IMR-90 (cell line): ENCODE data around the gene IQSEC3. TPM values are rescaled to one million over a fixed set of nuclear protein-coding genes. Genes with fewer than 3 reads are reported as not detected.
A peak's percentile ranks its signal among the peaks of the same experiment; 100 is the strongest.

Experiments used
- ATAC-seq: fragments of 200-7000 bp; cut with Tn5 transposase; 2 replicates; pipeline ENCODE4 v1.9.1; 2020; ENCODE audit warnings: low read depth, mild to moderate bottlenecking, moderate library complexity
- BruUV-seq: library from RNA; stranded (reverse); fragments of 400-500 nt; replicated peaks from 2 replicates; lab custom pipeline; 2021; lab: Mats Ljungman, UMichigan
- CTCF ChIA-PET: fragments of 300-600 bp; formaldehyde crosslinking; extraction: SDS; loops from one replicate; lab custom pipeline; 2021; ENCODE audit warnings: antibody characterized with exemption; lab: Yijun Ruan, JAX
- POLR2A ChIA-PET: fragments of 300-600 bp; sonication (Branson Sonifier 250); formaldehyde crosslinking; loops from one replicate; lab custom pipeline; 2022; ENCODE audit warnings: antibody characterized with exemption; ENCODE audit not compliant: unreplicated experiment; lab: Charles Lee
- DNase-seq: peaks from one replicate; pipeline ENCODE4 v3.0.0; 2013
- H2AFZ ChIP-seq: replicated peaks from 2 replicates; pipeline ENCODE3; 2013; ENCODE audit warnings: low read length, mild to moderate bottlenecking; ENCODE audit not compliant: poor library complexity
- H2AK5ac ChIP-seq: 2 replicates; pipeline ENCODE4 v1.6.1; 2013; ENCODE audit warnings: low read depth, low read length, inconsistent platforms
- H2AK9ac ChIP-seq: replicated peaks from 2 replicates; pipeline ENCODE3; 2013; ENCODE audit warnings: mild to moderate bottlenecking, low read depth, low read length, moderate library complexity; ENCODE audit not compliant: poor library complexity
- H2BK120ac ChIP-seq: 2 replicates; pipeline ENCODE4 v1.6.1; 2013; ENCODE audit warnings: low read depth, low read length, inconsistent platforms
- H2BK15ac ChIP-seq: 3 replicates; pipeline ENCODE4 v1.6.1; 2013; ENCODE audit warnings: low read depth, low read length, inconsistent platforms
- H2BK20ac ChIP-seq: 2 replicates; pipeline ENCODE4 v1.6.1; 2013; ENCODE audit warnings: low read depth, mild to moderate bottlenecking, inconsistent platforms, low read length, moderate library complexity
- H2BK5ac ChIP-seq: 2 replicates; pipeline ENCODE4 v1.6.1; 2013; ENCODE audit warnings: mild to moderate bottlenecking, low read depth, low read length, inconsistent platforms; ENCODE audit not compliant: poor library complexity, severe bottlenecking
- H3K14ac ChIP-seq: replicated peaks from 2 replicates; pipeline ENCODE4 v1.6.1; 2013; ENCODE audit warnings: low read depth, low read length, inconsistent platforms
- H3K18ac ChIP-seq: 2 replicates; pipeline ENCODE4 v1.6.1; 2013; ENCODE audit warnings: low read depth, low read length, control low read depth
- H3K23ac ChIP-seq: 2 replicates; pipeline ENCODE4 v1.6.1; 2013; ENCODE audit warnings: low read depth, low read length, inconsistent platforms
- H3K27ac ChIP-seq: 2 replicates; pipeline ENCODE4 v1.5.1; 2013; ENCODE audit warnings: mild to moderate bottlenecking, control low read depth, low read length; ENCODE audit not compliant: insufficient read depth
- H3K27me3 ChIP-seq: 2 replicates; pipeline ENCODE4 v1.6.1; 2013; ENCODE audit warnings: low read length; ENCODE audit not compliant: control insufficient read depth, insufficient read depth
- H3K36me3 ChIP-seq: 2 replicates; pipeline ENCODE4 v1.6.1; 2013; ENCODE audit warnings: low read length, mixed read lengths; ENCODE audit not compliant: control insufficient read depth, insufficient read depth
- H3K4ac ChIP-seq: 2 replicates; pipeline ENCODE4 v1.6.1; 2013; ENCODE audit warnings: low read depth, low read length, inconsistent platforms
- H3K4me1 ChIP-seq: 2 replicates; pipeline ENCODE4 v1.6.1; 2013; ENCODE audit warnings: low read length, mixed read lengths; ENCODE audit not compliant: control insufficient read depth, insufficient read depth
- H3K4me2 ChIP-seq: 2 replicates; pipeline ENCODE4 v1.6.1; 2013; ENCODE audit warnings: low read depth, mild to moderate bottlenecking, control low read depth, low read length, moderate library complexity
- H3K4me3 ChIP-seq: 2 replicates; pipeline ENCODE4 v1.5.1; 2013; ENCODE audit warnings: low read depth, mild to moderate bottlenecking, control low read depth, low read length, moderate library complexity; ENCODE audit not compliant: insufficient read depth
- H3K56ac ChIP-seq: 2 replicates; pipeline ENCODE4 v1.6.1; 2013; ENCODE audit warnings: low read length, inconsistent platforms; ENCODE audit not compliant: insufficient read depth; ENCODE audit errors: extremely low read depth
- H3K79me1 ChIP-seq, 2 experiments: 2 replicates each; pipeline ENCODE4 v1.6.1; 2013; ENCODE audit warnings: low read length in 2 of 2, inconsistent platforms in 1 of 2, low read depth in 1 of 2
- H3K9ac ChIP-seq: 2 replicates; pipeline ENCODE4 v1.6.1; 2013; ENCODE audit warnings: low read depth, low read length, control low read depth
- H3K9me1 ChIP-seq: 2 replicates; pipeline ENCODE4 v1.6.1; 2013; ENCODE audit warnings: low read length, inconsistent platforms; ENCODE audit not compliant: insufficient read depth
- H3K9me3 ChIP-seq: 2 replicates; pipeline ENCODE4 v1.6.1; 2013; ENCODE audit warnings: low read length; ENCODE audit not compliant: control insufficient read depth, insufficient read depth
- H4K20me1 ChIP-seq: 2 replicates; pipeline ENCODE4 v1.6.1; 2013; ENCODE audit warnings: low read length, inconsistent platforms; ENCODE audit not compliant: insufficient read depth
- H4K5ac ChIP-seq: 2 replicates; pipeline ENCODE4 v1.6.1; 2013; ENCODE audit warnings: mild to moderate bottlenecking, low read depth, low read length, control low read depth
- H4K8ac ChIP-seq, 2 experiments: 2 replicates each; pipeline ENCODE4 v1.6.1; 2013; ENCODE audit warnings: low read depth in 2 of 2, low read length in 2 of 2, control low read depth in 1 of 2, inconsistent platforms in 1 of 2
- H4K91ac ChIP-seq: 2 replicates; pipeline ENCODE4 v1.6.1; 2013; ENCODE audit warnings: low read depth, low read length, inconsistent platforms; ENCODE audit not compliant: insufficient read depth
- CHD1 ChIP-seq: IDR thresholded peaks from 2 replicates; pipeline ENCODE4 v1.6.1; 2012; ENCODE audit warnings: low read depth, low read length, improper control_type of control experiment
- POLR2A ChIP-seq: IDR thresholded peaks from 2 replicates; pipeline ENCODE4 v1.6.1; 2012; ENCODE audit warnings: mild to moderate bottlenecking, low read depth, low read length
- RCOR1 ChIP-seq: IDR thresholded peaks from 2 replicates; pipeline ENCODE4 v1.6.1; 2012; ENCODE audit warnings: mild to moderate bottlenecking, low read length, improper control_type of control experiment; ENCODE audit not compliant: insufficient replicate concordance
- RFX5 ChIP-seq: IDR thresholded peaks from 2 replicates; pipeline ENCODE4 v1.8.0; 2012; ENCODE audit warnings: low read depth, mild to moderate bottlenecking, low read length, moderate library complexity
- SMC3 ChIP-seq: fragments of 150-350 bp; IDR thresholded peaks from 2 replicates; pipeline ENCODE4 v1.6.1; 2016; ENCODE audit warnings: low read depth, mild to moderate bottlenecking, antibody characterized with exemption, low read length, moderate library complexity
- USF2 ChIP-seq: fragments of 150-350 bp; IDR thresholded peaks from 2 replicates; pipeline ENCODE4 v1.6.1; 2017; ENCODE audit warnings: mild to moderate bottlenecking, antibody characterized with exemption, low read length, low read depth
- WGBS, 2 experiments: methylation state at CpG; one replicate each; pipeline versions ENCODE4 v1.1.5 to v1.1.7; 2013; ENCODE audit warnings: missing lambda C conversion rate in 2 of 2; ENCODE audit not compliant: insufficient read length in 1 of 2; ENCODE audit errors: extremely low coverage in 2 of 2; 5-methylcytosine and 5-hydroxymethylcytosine counted together
- dilution Hi-C: fragments of 300-500 bp; cut with HindIII; formaldehyde crosslinking; loops from one replicate; pipeline ENCODE4 v1.14.3; 2018; ENCODE audit warnings: low sequenced_read_pairs; ENCODE audit not compliant: unreplicated experiment
- in situ Hi-C: fragments of 300-500 bp; cut with MboI; formaldehyde crosslinking; loops from 3 replicates; pipeline ENCODE4 v1.14.3; 2019; ENCODE audit warnings: low sequenced_read_pairs, inconsistent platforms, mixed read lengths
- intact Hi-C: fragments of 100-400 bp; cut with micrococcal nuclease; formaldehyde crosslinking; loops from 2 replicates; pipeline ENCODE4 v1.10.0; 2022
- polyA plus RNA-seq, 3 experiments: library from polyadenylated mRNA; depleted of rRNA; stranded (reverse); fragments of >200 nt; gene quantifications; 2 replicates each; pipeline ENCODE4 v1.2.3, GENCODE V29; 2012; ENCODE audit warnings: low replicate concordance in 1 of 3
- total RNA-seq: library from RNA; depleted of rRNA; stranded (reverse); fragments of >200 nt; gene quantifications from 2 replicates; pipeline ENCODE4 v1.2.3, GENCODE V29; 2012
- TF ChIP-seq, protein P1 (sequence below): conservative IDR thresholded peaks from 2 replicates; pipeline ENCODE4 v1.5.1; 2012; ENCODE audit warnings: mild to moderate bottlenecking, low read depth, low read length, improper control_type of control experiment

Gene IQSEC3
- total and polyA plus RNA-seq, 2 of the 4 experiments (the other 2 are of a cell fraction), result 0.10 TPM; not detected in 1

- TF ChIP-seq RFX5, result no peak
These were observed 118.4 kb downstream of the IQSEC3 start (continued) for GRCh38 chr12:184811-185575.

GRCh38 chr12:185576-185955, 119.0 kb downstream of the IQSEC3 start:
- no peak overlapping the region for H3K56ac ChIP-seq
- no peak overlapping the region for H3K27ac ChIP-seq
- no peak overlapping the region for H3K4me2 ChIP-seq
- ATAC-seq, result no peak
- H4K8ac ChIP-seq, result no peak overlapping the region
- peaks cover 10% of the 10 kb centered on the region for H3K9me1 ChIP-seq
- H3K27me3 ChIP-seq, result peaks cover 6% of the 10 kb centered on the region; the same call in 1 of the 2 replicates
- ChIA-PET CTCF (no interaction called here), POLR2A (no interaction called here)
- in situ Hi-C loops, result no loop called here
- no peak overlapping the region for H3K18ac ChIP-seq
- peak overlapping the region; percentile 34 for H2AFZ ChIP-seq
- intact Hi-C loops, result no loop called here
- BruUV-seq, result no TSS peak
- peaks cover 0 to 7% of the 10 kb centered on the region in 2 experiments; a peak in 1 of 4 replicates for H3K79me1 ChIP-seq
- no peak for DNase-seq
- no peak overlapping the region for H3K14ac ChIP-seq
- dilution Hi-C loops, result no loop called here
- no peak overlapping the region for H4K91ac ChIP-seq
- no peak overlapping the region for H2BK5ac ChIP-seq
- H2BK120ac ChIP-seq, result no peak overlapping the region
- no peak overlapping the region for H2AK5ac ChIP-seq
- H2BK15ac ChIP-seq, result no peak overlapping the region
- no peak overlapping the region for H2BK20ac ChIP-seq
- no peaks in the 10 kb centered on the region for H3K9me3 ChIP-seq
- H3K36me3 ChIP-seq, result no peaks in the 10 kb centered on the region
- peaks cover 11% of the 10 kb centered on the region for H3K4me1 ChIP-seq
- H4K5ac ChIP-seq, result no peak overlapping the region
- 92% methylated on average over 7 of the region's 8 CpGs; no CpG with 5 or more reads in 1 of the 2 experiments for WGBS, 2 experiments
- H4K20me1 ChIP-seq, result no peaks in the 10 kb centered on the region
- no peak overlapping the region for H3K4me3 ChIP-seq
- H2AK9ac ChIP-seq, result no peak overlapping the region
- TF ChIP-seq RCOR1 (no peak), USF2 (no peak), SMC3 (no peak), POLR2A (no peak), CHD1 (no peak)
- TF ChIP-seq, protein P1, sequence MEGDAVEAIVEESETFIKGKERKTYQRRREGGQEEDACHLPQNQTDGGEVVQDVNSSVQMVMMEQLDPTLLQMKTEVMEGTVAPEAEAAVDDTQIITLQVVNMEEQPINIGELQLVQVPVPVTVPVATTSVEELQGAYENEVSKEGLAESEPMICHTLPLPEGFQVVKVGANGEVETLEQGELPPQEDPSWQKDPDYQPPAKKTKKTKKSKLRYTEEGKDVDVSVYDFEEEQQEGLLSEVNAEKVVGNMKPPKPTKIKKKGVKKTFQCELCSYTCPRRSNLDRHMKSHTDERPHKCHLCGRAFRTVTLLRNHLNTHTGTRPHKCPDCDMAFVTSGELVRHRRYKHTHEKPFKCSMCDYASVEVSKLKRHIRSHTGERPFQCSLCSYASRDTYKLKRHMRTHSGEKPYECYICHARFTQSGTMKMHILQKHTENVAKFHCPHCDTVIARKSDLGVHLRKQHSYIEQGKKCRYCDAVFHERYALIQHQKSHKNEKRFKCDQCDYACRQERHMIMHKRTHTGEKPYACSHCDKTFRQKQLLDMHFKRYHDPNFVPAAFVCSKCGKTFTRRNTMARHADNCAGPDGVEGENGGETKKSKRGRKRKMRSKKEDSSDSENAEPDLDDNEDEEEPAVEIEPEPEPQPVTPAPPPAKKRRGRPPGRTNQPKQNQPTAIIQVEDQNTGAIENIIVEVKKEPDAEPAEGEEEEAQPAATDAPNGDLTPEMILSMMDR, result no peak
- H3K23ac ChIP-seq, result no peak overlapping the region
- no peak overlapping the region for H3K9ac ChIP-seq
- H3K4ac ChIP-seq, result no peak overlapping the region
